GM11168 (cell line): ENCODE measurements around the gene STK17B.

Experiments used
- in situ Hi-C: fragments of 300-500 bp; cut with MboI; formaldehyde crosslinking; loops from one replicate; pipeline ENCODE4 v1.12.0; 2022; ENCODE audit warnings: low sequenced_read_pairs; ENCODE audit not compliant: unreplicated experiment

STK17B gene

DNA sequence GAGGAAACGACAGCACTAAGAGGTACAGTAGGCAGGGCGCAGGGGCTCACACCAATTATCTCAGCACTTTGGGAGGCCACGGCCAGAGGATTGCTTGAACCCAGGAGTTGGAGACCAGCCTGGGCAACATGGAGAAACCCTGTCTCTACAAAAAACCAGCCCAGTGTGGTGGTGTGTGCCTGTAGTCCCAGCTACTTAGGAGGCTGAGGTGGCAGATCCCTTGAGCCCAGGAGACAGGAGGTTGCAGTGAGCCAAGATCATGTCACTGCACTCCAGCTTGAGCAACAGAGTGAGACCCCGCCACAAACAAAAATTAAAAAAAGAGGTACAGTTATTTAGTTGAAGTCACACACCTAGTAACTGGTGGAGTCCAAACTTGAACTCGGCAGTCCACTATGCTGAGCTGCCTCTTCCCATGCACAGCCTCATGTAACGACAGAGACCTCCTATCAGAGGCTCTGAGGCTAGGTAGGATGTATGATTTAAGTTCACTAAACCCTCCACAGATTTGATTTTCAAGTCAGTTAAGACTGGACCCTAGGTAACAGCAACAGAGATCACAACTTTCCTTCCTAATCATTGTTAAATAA is 8.7 kb downstream of the STK17B start:
- in situ Hi-C loops, result no loop called here

- in situ Hi-C loops, result no loop called here
These were observed 10.4 kb downstream of the STK17B start for GRCh38 chr2:196160946-196161345.

- in situ Hi-C loops, result no loop called here
These were observed 11.3 kb downstream of the STK17B start for GRCh38 chr2:196160101-196160500.

GRCh38 chr2:196159221-196159892 is 12.0 kb downstream of the STK17B start:
- in situ Hi-C loops, result no loop called here

GRCh38 chr2:196155575-196155974 is 15.8 kb downstream of the STK17B start:
- in situ Hi-C loops, result no loop called here

- in situ Hi-C loops, result no loop called here
These were observed 17.9 kb downstream of the STK17B start for GRCh38 chr2:196153480-196153879.

DNA sequence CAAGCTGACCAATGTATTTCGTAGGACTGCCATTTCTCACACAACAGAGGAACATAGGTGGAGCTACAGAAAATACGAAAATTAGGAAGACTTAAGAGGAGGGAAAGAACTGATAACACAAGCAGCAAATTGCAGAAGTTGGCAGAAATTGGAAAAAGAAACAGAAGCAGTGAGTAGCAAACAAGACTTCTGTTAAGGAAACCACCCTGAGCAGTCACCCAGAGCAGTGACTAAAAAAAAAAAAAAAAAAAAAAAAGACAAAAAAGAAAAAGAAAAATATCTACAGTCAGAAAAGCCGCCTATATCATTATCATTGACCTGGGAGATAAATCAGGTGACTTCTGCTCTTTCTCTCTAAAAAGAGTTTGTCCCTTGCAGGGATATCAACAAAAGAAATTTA is 21.4 kb downstream of the STK17B start:
- in situ Hi-C loops, result no loop called here

GRCh38 chr2:196148736-196149135 is 22.6 kb downstream of the STK17B start:
- in situ Hi-C loops, result no loop called here

DNA sequence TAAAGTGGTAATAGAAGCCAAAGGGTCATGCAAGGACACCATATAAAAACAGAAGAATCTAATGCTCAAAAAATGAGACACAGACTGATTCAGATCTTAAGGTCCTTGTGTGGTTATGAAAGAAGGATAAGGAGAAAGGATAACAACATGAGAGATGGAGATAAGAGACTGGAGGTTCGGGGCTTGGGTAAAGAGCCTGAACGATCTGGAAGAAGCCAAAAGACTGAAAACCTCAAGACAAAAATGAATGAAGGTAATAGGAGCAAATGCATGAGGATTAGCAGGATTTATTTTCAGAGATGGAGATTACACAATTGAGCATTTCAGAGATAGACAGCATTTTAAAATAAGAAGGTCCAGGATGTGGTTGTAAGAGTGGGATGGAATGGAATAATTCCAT is 26.1 kb downstream of the STK17B start:
- in situ Hi-C loops, result no loop called here

GRCh38 chr2:196144513-196145126 is 26.8 kb downstream of the STK17B start:
- in situ Hi-C loops, result no loop called here

DNA sequence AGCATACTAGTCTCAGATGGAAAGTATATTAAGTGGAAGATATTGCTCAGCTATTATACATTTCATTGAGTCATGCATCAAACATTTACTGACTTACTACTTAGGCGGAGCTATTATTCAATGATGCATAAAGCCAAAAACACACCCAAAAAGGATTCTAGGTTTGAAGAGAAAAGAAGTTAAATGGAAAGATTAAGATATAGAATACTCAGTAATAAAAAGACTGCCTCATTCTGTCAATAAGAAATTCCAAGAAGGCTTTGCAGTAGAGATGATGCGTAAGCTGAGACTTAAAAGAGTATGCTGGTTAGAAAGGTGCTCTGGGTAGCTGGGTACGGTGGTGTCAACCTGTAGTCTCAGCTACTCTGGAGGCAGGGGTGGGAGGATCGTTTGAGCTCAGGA is 27.6 kb downstream of the STK17B start:
- in situ Hi-C loops, result no loop called here

DNA sequence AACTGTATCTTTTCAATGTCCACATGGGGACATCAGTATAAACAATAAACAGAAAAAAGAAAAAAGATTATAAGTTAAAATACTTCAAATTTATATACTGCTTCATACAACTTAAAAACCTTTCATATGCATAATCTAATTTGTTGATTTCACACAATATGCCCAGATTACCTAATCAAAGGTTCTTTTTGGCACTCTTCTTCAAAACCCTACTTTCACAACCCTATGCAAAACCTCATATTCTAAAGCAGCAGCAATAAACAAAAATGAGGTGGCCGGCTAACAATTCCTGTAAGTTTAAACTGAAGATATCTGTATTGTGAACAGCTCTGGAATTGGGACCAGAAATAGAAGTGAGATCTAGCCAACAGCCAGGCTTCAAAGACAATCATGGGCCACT is 28.6 kb downstream of the STK17B start:
- in situ Hi-C loops, result no loop called here

DNA sequence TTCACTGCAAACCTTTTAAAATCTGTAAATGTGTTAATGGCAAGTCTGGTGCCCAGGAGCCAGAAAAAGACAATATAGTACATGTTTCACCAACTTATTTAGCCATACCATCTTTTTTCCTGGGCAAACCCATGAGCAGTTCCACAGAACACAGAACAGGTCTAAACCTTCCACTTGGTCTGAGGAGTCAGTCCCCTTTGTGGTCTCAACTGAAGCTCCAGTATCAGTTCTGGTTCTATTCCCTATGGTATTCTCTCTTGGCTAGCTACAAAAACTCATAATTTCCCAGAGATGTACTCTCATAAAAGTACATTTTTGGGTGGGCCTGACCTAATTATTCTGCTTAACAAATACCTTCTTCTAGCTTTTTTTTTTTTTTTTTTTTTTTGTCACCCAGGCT is 31.2 kb downstream of the STK17B start:
- in situ Hi-C loops, result no loop called here

DNA sequence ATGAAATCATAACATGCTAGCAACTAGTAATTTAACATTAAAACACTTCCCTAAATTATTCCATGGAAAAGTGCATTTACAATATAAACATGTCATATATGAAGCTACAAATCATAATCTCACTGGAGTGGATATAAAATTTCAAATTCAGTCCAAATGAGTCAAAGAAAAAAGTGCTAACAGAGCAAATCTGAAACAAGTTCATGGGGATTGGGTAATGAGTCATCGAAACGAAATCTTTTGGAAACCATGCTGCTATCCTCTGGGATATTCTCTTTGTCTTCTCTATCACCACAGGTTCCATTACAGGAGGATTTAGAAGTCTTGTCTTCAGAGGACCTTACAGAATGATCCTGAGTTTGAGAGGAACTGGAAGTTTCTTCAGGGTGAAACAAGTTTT is 34.1 kb downstream of the STK17B start:
- in situ Hi-C loops, result no loop called here

GRCh38 chr2:196136151-196136550 is 35.2 kb downstream of the STK17B start:
- in situ Hi-C loops, result no loop called here

DNA sequence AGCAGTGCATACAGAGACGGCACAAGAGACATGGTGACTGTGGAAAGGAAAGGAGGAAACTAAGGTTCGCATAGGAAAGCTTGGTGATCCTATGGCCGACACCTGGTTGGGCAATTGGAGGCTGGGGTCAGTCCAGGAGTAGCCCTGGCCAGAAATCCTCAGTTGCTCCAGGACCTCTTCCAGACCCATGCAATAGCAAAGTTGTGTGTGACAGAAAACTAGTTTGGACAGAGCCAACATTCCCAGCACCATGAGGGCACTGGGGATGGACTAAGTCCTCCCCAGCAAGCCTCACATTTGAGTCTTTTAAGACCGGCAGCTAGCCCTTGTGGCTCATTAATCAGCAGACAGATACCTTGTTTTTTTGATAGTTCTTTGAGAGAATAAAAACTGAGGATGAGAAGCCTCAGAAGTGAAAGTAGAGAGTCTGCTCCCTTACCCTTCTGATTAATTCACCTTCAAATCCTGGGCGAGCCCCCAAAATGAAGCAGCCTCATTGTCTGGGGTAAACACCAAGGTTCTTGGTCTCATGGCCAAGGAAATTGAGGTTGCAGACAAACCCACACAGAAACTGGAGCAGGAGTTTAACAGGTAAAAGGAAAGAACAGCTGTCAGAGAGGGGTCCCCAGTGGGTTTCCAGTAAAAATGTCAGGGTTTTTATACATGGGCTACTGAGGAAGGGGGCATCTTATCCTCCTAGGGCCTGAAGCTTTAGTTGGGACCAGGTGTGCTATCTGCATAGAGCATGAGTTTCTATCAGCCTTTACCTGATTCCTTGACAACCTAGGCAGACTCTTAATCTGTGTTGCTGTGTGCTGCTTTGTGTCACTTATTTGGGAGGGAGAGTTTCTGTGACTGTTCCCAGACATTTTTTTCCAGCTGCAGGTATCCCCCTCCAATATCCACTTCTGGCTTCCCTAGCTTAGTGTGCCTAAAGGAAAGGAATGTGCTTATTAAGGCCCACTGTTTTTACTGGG is 39.1 kb downstream of the STK17B start:
- in situ Hi-C loops, result no loop called here

GRCh38 chr2:196131384-196131937 is 39.9 kb downstream of the STK17B start:
- in situ Hi-C loops, result no loop called here

GRCh38 chr2:196130039-196130825 is 41.1 kb downstream of the STK17B start:
- in situ Hi-C loops, result no loop called here

DNA sequence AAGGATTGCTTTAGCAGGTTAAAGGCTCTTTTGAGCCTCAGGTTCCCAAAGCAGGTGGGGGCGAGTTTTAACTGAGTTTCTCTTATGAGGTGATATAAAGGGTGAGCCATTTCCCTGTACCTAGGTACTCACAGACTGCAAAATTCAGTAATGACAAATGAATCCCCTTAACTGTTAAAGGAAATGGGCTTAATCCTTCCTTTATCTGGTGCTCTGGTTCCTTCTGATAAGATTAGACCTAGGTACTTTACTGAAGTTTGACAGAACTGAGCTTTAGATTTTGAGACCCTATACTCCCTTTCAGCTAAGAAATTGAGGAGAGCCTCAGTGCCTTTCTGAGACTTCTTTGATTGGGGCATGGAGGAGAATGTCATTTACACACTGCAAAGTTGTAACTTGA is 42.6 kb downstream of the STK17B start:
- in situ Hi-C loops, result no loop called here

DNA sequence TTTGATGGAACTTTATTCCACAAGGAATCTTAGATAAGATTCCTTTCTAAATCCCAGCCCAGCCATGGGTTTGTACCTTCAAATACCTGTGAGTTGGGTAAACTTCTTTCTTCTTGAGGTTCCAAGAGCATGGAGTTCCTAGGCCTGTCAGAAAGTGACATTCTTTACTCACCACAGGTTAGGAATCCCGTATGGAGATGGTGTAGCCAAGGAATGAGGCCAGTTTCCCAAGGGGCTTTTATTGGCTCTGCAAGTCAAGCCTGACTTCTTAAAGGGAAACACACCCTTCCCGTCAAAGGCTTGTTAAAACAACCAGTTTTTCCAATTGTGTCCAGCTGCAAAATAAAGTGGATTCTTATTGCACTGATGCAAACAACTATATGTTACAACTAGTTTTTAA is 45.8 kb downstream of the STK17B start:
- in situ Hi-C loops, result no loop called here
